ENCODE measurements around the gene ATXN1. TPM values are rescaled to one million over a fixed set of nuclear protein-coding genes. Genes with fewer than 3 reads are reported as not detected.

ATXN1 gene
- polyA plus RNA-seq, 1 of the 3 experiments (the other 2 are of a cell fraction): 7.9 TPM

GRCh38 chr6:16600026-16600425 is 161.2 kb downstream of the ATXN1 start:
- no peak overlapping the region for H3K4me2 ChIP-seq
- no peak overlapping the region for H3K4me3 ChIP-seq (ENCODE audit: low read depth in 2 of 2, low read length in 1 of 2)
- no peaks in the 10 kb centered on the region for H3K9me3 ChIP-seq
- CTCF ChIA-PET: interaction anchor here (0.6 kb wide), 1 partner anchor 88 kb away, joined by 4 read pairs; no protein-coding TSS in a partner anchor
- H3K9me2 ChIP-seq: no peaks in the 10 kb centered on the region
- no peaks in the 10 kb centered on the region for H3K27me3 ChIP-seq (ENCODE audit: insufficient read depth)
- H3K36me3 ChIP-seq (replicated peaks in 1 of 2; ENCODE audit: control insufficient read depth in 1 of 2, insufficient read depth in 2 of 2, low read length in 1 of 2): peaks cover 0 to 3% of the 10 kb centered on the region in 2 experiments
- POLR2A ChIA-PET: no interaction called here
- no peak overlapping the region for H2AFZ ChIP-seq (ENCODE audit: low read depth)
- H4K20me1 ChIP-seq (ENCODE audit: insufficient read depth): no peaks in the 10 kb centered on the region; the same call in 1 of the 2 replicates
- H3K9ac ChIP-seq: no peak overlapping the region
- no peak for DNase-seq
- H3K79me2 ChIP-seq (ENCODE audit: insufficient read depth): peaks cover 8% of the 10 kb centered on the region
- no peaks in the 10 kb centered on the region for H3F3A ChIP-seq (replicated peaks; ENCODE audit: insufficient read depth)
- no peaks in the 10 kb centered on the region for H3K4me1 ChIP-seq (ENCODE audit: control insufficient read depth in 1 of 2, insufficient read depth in 2 of 2, low read depth in 1 of 2, low read length in 1 of 2)
- 89% methylated on average over 3 of the region's 3 CpGs for WGBS (ENCODE audit: low lambda C conversion rate)
- H3K27ac ChIP-seq (ENCODE audit: low read depth in 2 of 2, low read length in 1 of 2): no peak overlapping the region
- TF ChIP-seq REST (IDR thresholded peaks at IDR 0.05; ENCODE audit: low read depth, low read length) (no peak), SMC3 (IDR thresholded peaks at IDR 0.05; ENCODE audit: low read depth, low read length) (no peak), FOXJ3 (CRISPR knock-in tag; IDR thresholded peaks at IDR 0.05) (no peak), GATA2 (CRISPR knock-in tag; IDR thresholded peaks at IDR 0.05) (no peak), MXI1 (IDR thresholded peaks at IDR 0.05; ENCODE audit: low read depth, low read length) (no peak), EP300 (IDR thresholded peaks at IDR 0.05; ENCODE audit: borderline replicate concordance in 1 of 2, low read depth in 1 of 2, low read length in 1 of 2) (no peak), TCF12 (IDR thresholded peaks at IDR 0.05) (no peak), GABPA (IDR thresholded peaks at IDR 0.05; ENCODE audit: low read depth) (no peak), TAF1 (IDR thresholded peaks at IDR 0.05; ENCODE audit: borderline replicate concordance, low read depth, low read length) (no peak)
- TF ChIP-seq, protein P1, sequence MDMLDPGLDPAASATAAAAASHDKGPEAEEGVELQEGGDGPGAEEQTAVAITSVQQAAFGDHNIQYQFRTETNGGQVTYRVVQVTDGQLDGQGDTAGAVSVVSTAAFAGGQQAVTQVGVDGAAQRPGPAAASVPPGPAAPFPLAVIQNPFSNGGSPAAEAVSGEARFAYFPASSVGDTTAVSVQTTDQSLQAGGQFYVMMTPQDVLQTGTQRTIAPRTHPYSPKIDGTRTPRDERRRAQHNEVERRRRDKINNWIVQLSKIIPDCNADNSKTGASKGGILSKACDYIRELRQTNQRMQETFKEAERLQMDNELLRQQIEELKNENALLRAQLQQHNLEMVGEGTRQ (IDR thresholded peaks at IDR 0.05; ENCODE audit: borderline replicate concordance, low read depth, low read length): no peak
- TF ChIP-seq, protein P2, sequence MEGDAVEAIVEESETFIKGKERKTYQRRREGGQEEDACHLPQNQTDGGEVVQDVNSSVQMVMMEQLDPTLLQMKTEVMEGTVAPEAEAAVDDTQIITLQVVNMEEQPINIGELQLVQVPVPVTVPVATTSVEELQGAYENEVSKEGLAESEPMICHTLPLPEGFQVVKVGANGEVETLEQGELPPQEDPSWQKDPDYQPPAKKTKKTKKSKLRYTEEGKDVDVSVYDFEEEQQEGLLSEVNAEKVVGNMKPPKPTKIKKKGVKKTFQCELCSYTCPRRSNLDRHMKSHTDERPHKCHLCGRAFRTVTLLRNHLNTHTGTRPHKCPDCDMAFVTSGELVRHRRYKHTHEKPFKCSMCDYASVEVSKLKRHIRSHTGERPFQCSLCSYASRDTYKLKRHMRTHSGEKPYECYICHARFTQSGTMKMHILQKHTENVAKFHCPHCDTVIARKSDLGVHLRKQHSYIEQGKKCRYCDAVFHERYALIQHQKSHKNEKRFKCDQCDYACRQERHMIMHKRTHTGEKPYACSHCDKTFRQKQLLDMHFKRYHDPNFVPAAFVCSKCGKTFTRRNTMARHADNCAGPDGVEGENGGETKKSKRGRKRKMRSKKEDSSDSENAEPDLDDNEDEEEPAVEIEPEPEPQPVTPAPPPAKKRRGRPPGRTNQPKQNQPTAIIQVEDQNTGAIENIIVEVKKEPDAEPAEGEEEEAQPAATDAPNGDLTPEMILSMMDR (IDR thresholded peaks at IDR 0.05): no peak

All from SK-N-SH (cell line).